ENCODE data around the gene SEC31A.
"Not testable (repeated sequence)": the region's sequence is repeated elsewhere in the genome, so short reads cannot be mapped to it uniquely, and the experiment has no call there.

SEC31A gene

DNA sequence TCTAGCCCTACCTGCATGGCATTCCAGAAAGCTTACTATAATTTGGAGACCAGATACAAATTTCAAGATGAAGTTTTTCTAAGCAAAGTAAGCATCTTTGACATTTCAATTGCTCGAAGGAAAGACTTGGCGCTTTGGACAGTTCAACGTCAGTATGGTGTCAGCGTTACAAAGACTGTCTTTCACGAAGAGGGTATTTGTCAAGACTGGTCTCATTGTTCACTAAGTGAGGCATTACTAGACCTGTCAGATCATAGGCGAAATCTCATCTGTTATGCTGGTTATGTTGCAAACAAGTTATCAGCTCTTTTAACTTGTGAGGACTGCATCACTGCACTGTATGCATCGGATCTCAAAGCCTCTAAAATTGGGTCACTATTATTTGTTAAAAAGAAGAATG lies 27.1 kb upstream of the SEC31A start:
- Histone ChIP-seq H3F3A (ENCODE audit: insufficient read depth, low read length) (no peaks in the 10 kb centered on the region), H3K9me3 (replicated peaks; ENCODE audit: insufficient read depth, low read length) (no peaks in the 10 kb centered on the region), H3K27ac (ENCODE audit: low read length) (no peak overlapping the region), H3K9me2 (replicated peaks; ENCODE audit: insufficient read depth, low read length) (no peaks in the 10 kb centered on the region), H3K9ac (ENCODE audit: low read length) (no peak overlapping the region), H3K27me3 (replicated peaks; ENCODE audit: insufficient read depth, low read length) (no peaks in the 10 kb centered on the region), H3K4me3 (ENCODE audit: low read length) (no peak overlapping the region), H3K4me1 (ENCODE audit: low read length) (no peaks in the 10 kb centered on the region), H3K79me2 (ENCODE audit: low read length) (no peaks in the 10 kb centered on the region), H2AFZ (ENCODE audit: low read length) (no peak overlapping the region), H3K4me2 (ENCODE audit: low read depth, low read length) (no peak overlapping the region), H4K20me1 (ENCODE audit: insufficient read depth, low read length) (no peaks in the 10 kb centered on the region), H3K36me3 (replicated peaks; ENCODE audit: insufficient read depth, low read length) (no peaks in the 10 kb centered on the region)
- DNase-seq = no peak
- TF ChIP-seq EZH2phosphoT487 (IDR thresholded peaks at IDR 0.05; ENCODE audit: low read length) (no peak), EZH2 (optimal IDR thresholded peaks at IDR 0.05; ENCODE audit: low read depth, low read length) (no peak)
- TF ChIP-seq, protein P1, sequence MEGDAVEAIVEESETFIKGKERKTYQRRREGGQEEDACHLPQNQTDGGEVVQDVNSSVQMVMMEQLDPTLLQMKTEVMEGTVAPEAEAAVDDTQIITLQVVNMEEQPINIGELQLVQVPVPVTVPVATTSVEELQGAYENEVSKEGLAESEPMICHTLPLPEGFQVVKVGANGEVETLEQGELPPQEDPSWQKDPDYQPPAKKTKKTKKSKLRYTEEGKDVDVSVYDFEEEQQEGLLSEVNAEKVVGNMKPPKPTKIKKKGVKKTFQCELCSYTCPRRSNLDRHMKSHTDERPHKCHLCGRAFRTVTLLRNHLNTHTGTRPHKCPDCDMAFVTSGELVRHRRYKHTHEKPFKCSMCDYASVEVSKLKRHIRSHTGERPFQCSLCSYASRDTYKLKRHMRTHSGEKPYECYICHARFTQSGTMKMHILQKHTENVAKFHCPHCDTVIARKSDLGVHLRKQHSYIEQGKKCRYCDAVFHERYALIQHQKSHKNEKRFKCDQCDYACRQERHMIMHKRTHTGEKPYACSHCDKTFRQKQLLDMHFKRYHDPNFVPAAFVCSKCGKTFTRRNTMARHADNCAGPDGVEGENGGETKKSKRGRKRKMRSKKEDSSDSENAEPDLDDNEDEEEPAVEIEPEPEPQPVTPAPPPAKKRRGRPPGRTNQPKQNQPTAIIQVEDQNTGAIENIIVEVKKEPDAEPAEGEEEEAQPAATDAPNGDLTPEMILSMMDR (IDR thresholded peaks at IDR 0.05; ENCODE audit: low read length) = no peak

DNA sequence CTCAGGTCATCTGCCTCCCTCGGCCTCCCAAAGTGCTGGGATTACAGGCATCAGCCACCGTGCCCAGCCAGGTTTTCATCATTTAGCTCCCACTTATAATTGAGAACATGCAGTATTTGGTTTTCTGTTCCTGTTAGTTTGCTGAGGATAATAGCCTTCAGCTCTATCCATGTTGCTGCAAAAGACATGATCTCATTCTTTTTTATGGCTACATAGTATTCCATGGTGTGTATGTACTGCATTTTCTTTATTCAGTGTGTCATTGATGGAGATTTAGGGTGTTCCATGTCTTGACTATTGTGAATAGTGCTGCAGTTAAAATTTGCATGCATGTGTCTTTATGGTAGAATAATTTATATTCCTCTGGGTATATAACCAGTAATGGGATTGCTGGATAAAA lies 23.0 kb upstream of the SEC31A start:
- H3F3A ChIP-seq (ENCODE audit: insufficient read depth, low read length); H4K20me1 ChIP-seq (ENCODE audit: insufficient read depth, low read length); H3K4me2 ChIP-seq (ENCODE audit: low read depth, low read length); H3K27ac ChIP-seq (ENCODE audit: low read length); H2AFZ ChIP-seq (ENCODE audit: low read length); DNase-seq; H3K4me3 ChIP-seq (ENCODE audit: low read length); H3K27me3 ChIP-seq (replicated peaks; ENCODE audit: insufficient read depth, low read length); H3K36me3 ChIP-seq (replicated peaks; ENCODE audit: insufficient read depth, low read length); H3K4me1 ChIP-seq (ENCODE audit: low read length); H3K9me2 ChIP-seq (replicated peaks; ENCODE audit: insufficient read depth, low read length); H3K79me2 ChIP-seq (ENCODE audit: low read length); H3K9ac ChIP-seq (ENCODE audit: low read length); H3K9me3 ChIP-seq (replicated peaks; ENCODE audit: insufficient read depth, low read length): not testable (repeated sequence)

DNA sequence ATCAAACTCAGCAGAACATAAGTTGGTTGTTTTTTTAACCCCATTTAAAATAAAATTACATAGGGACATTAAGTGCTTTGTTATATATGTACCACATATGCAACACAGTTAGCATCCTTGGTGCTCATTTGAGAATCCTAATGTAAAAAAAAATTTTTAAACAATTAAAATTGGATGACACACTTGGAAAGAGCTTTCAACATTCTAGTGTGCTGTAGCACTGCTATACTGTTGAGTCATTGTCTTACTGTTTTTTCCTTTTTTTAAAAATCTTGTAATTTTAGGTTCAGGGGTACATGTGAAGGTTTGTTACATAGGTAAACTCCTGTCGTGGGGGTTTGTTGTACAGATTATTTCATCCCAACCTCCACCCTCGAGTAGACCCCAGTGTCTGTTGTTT lies 22.4 kb upstream of the SEC31A start:
- no peak overlapping the region for H3K4me2 ChIP-seq (ENCODE audit: low read depth, low read length)
- no peaks in the 10 kb centered on the region for H3K36me3 ChIP-seq (replicated peaks; ENCODE audit: insufficient read depth, low read length)
- H2AFZ ChIP-seq (ENCODE audit: low read length) = no peak overlapping the region
- H4K20me1 ChIP-seq (ENCODE audit: insufficient read depth, low read length) = no peaks in the 10 kb centered on the region
- TF ChIP-seq EZH2 (optimal IDR thresholded peaks at IDR 0.05; ENCODE audit: low read depth, low read length) (no peak), EZH2phosphoT487 (IDR thresholded peaks at IDR 0.05; ENCODE audit: low read length) (no peak)
- TF ChIP-seq, protein P1 (IDR thresholded peaks at IDR 0.05; ENCODE audit: low read length) = no peak
- H3F3A ChIP-seq (ENCODE audit: insufficient read depth, low read length) = no peaks in the 10 kb centered on the region
- H3K4me1 ChIP-seq (ENCODE audit: low read length) = no peaks in the 10 kb centered on the region
- no peak overlapping the region for H3K9ac ChIP-seq (ENCODE audit: low read length)
- no peak for DNase-seq
- H3K9me3 ChIP-seq (replicated peaks; ENCODE audit: insufficient read depth, low read length) = no peaks in the 10 kb centered on the region
- H3K4me3 ChIP-seq (ENCODE audit: low read length) = no peak overlapping the region
- H3K9me2 ChIP-seq (replicated peaks; ENCODE audit: insufficient read depth, low read length) = no peaks in the 10 kb centered on the region
- no peak overlapping the region for H3K27ac ChIP-seq (ENCODE audit: low read length)
- H3K27me3 ChIP-seq (replicated peaks; ENCODE audit: insufficient read depth, low read length) = no peaks in the 10 kb centered on the region
- no peaks in the 10 kb centered on the region for H3K79me2 ChIP-seq (ENCODE audit: low read length)

DNA sequence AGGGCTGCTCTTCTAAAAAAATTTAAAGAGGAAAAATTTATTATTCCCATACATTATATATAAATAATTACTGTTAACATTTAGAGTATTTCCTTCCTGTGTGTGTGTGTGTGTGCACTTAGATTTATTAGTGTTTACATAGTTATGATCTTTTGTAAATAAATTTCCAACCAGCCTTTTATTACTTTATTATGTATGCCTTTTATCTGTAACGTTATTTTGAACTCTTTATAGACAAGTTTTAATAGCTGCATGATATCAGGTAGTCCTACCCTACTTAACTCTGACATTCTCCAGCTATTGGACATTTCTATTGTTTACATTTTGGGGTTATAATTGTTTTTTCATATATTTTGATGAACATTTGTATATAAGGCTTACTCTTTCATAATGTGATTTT lies 18.4 kb upstream of the SEC31A start:
- TF ChIP-seq EZH2phosphoT487 (IDR thresholded peaks at IDR 0.05; ENCODE audit: low read length) = no peak
- TF ChIP-seq, protein P1 (IDR thresholded peaks at IDR 0.05; ENCODE audit: low read length) = no peak
- TF ChIP-seq EZH2 (optimal IDR thresholded peaks at IDR 0.05; ENCODE audit: low read depth, low read length) = no peak
- Histone ChIP-seq H3K27ac (ENCODE audit: low read length) (no peak overlapping the region), H3K9ac (ENCODE audit: low read length) (no peak overlapping the region), H4K20me1 (ENCODE audit: insufficient read depth, low read length) (peaks cover 8% of the 10 kb centered on the region; the same call in 1 of the 2 replicates), H3K9me2 (replicated peaks; ENCODE audit: insufficient read depth, low read length) (no peaks in the 10 kb centered on the region), H3K4me3 (ENCODE audit: low read length) (no peak overlapping the region), H3K9me3 (replicated peaks; ENCODE audit: insufficient read depth, low read length) (no peaks in the 10 kb centered on the region), H3K79me2 (ENCODE audit: low read length) (no peaks in the 10 kb centered on the region), H2AFZ (ENCODE audit: low read length) (no peak overlapping the region), H3K4me1 (ENCODE audit: low read length) (0 out of 2 replicates have a peak, but pooled peaks cover 10% of the 10 kb centered on the region), H3F3A (ENCODE audit: insufficient read depth, low read length) (peaks cover 12% of the 10 kb centered on the region; the same call in 1 of the 2 replicates), H3K4me2 (ENCODE audit: low read depth, low read length) (no peak overlapping the region), H3K27me3 (replicated peaks; ENCODE audit: insufficient read depth, low read length) (peaks cover 6% of the 10 kb centered on the region), H3K36me3 (replicated peaks; ENCODE audit: insufficient read depth, low read length) (no peaks in the 10 kb centered on the region)
- DNase-seq = no peak
